GM19240 (cell line): ENCODE results near the gene ZFPM1.
"Not testable (repeated sequence)": the region's sequence is repeated elsewhere in the genome, so short reads cannot be mapped to it uniquely, and the experiment has no call there.

Source experiments
- DNase-seq: peaks from one replicate; pipeline ENCODE4 v3.0.0; 2011; ENCODE audit warnings: low spot score; ENCODE audit not compliant: insufficient read length

ZFPM1 gene

DNA sequence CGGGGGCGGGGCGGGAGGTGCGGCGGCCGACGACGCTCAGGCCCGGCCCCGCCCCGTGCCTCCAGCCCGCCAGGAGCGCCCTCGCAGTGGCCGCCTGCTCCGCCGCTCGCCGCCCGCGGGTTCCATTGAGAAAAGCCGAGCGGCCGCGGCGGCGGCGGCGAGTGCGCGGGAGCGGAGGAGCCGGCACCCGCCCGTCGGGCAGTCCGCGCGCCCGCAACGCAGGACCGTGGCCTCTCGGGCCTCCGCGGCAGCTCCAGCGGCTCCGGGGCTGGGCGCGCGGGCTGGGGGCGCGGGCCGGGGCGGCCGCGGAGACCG, at the start of gene ZFPM1:
ZFPM1 (plus strand) TSS at position 64 of the 315 bp plus-strand sequence. CDS start 359 bp downstream, outside the sequence.
- DNase-seq, result no peak

DNA sequence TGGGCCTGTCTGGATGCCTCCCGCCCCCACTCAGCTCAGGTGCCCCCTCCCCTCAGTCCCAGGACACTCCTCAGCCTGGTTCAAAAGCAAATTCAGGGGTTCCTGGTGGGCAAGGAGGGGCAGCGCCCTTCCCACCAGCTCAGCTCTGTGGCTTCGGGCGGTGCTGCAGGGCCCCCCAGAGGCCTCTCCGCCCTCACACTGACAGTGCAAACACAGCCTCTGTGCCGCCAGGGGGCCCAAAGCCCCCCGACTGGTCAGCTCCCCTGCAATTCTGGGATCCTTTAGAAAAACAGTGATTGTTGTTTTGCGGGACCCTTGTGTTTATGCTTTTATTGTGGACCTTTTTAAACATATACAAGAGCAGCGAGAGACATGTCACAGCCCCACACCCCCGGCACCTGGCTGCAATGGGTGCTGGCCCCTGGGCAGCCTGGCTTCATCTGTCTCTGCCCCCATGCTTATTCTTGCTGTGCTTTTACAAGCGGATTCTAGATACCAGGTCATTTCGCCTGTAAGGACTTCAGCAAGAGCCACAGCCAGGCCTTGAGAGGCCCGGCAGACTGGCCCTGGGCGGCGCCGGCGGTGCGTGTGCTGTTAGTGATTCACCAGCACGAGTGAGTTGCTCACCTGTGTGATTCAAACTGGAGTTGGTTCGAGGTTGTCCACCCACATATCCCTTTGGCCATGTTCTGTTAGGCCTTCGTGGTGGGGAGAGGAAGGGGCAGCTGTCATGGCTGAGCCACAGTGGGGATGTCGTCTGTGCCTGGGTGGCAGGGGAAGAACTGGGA, 49.1 kb upstream of the ZFPM1 start:
- DNase-seq, result no peak

DNA sequence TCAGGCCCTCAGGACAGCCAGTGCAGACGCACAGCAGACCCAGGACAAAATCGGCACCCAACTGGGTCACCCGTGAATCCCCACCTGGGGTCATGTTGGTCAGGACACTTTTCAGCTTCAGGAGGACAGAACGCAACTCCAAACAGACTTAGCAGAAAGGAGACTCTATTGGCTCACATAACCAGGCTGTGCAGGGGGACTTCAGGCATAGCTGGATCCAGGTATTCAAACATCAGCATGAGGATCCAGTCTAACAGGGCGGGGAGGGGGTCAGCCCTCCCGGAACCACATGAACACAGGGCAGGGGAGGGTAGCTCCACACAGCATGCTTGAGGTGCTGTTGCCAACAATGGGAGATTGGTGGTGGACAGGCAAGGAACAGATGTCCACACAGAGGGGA, 48.3 kb upstream of the ZFPM1 start:
- no peak for DNase-seq

DNA sequence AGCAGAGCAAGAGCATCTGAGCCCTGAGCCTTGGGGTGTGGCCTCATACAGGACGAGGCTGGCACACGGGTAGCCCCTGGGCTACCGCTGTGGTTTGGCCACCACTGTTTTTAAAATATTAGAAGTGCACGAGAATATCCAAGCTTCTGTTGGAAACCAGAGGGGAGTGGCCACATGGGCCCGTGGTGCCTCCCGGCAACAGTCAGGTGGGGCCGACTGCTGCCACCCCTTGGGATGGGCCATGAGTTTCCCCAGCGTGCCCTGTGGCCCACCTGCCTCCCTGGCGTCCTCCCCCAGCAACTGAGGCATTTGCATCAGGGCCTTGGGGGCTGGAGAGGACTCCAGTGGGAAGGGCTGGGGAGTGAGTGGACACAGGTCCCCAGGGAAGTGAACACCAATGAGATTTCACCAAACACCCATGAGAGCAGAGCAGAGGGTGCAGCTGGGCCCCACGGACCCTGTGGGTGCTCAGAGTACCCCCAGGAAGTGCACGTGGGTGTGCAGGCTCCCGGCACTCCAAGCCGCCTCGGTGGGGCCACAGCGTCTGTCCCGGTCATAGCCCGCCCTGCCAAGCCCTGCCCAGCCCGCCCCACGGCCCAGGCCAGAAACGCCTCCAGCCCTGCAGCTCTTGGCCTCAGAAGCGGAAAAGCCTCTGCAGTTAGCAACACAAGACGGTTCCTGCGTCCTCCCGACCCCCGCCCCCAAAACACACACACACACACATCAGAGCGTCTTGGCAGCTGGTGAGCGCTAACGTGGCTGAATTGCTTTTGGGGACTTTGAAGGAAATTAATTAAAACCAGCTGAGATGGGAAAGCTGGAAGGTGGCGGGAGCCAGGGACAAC, 47.6 kb upstream of the ZFPM1 start:
- DNase-seq, result no peak

DNA sequence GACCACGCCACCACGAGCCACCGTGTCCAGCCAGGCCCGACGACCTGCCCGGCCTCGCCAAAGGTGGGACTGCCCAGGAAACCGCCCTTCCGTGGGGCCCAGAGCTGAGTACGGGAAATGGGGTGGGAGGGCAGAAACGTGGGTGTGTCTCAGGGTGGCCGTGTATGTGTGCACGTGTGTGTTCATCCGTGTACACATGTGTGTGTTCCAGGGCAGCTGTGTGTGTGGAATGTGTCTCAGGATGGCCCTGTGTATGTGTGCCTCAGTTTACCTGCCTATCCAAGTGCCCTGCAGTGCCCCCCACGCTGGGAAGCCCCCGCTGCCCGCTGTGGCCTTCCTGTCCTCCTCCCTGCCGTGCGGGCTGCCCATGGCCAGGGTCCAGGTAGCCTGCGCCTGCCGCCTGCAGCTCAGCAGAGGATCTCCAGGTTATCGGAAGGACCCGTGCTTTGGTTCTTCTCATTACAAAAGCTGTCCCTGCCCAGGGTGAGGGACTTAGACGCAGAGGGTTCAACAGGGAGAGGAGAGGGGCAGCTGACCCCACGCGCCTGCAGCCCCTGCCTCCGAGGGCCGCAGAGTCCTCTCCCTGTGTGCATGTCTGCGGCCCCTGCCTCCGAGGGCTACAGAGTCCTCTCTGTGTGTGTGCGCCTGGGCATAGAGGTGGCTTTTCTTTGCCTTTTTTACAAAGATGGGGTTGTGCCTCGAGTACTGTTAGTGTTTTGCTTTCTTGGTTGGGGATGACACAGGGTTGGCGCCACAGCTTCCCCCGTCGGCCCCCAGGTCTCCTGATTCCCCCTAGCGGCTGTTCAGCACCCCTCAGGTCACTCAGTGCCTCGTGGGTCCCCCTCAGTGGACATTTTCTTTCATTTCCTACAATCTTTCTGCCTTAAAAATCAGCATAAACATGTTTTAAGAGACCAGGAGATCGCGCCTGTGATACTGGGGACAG, 46.7 kb upstream of the ZFPM1 start:
- DNase-seq, result no peak

DNA sequence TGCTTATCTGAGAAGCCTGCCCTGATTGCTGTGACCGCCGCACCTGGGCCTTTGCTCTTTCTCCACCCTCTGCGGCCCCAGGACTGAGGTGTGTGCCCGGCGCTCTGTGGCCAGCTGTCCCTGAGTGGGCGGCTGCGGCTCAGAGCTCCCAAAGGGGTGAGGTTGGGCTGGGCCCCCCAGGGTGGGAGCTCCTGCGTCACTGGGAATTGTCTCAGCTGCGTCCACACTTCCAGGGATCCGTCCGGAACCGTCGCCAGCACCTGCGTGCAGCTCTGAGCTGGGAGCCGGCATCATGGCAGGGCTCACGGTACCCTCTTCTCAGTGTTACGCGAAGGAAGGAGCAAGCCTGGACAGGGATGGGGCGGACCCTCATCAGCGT, 46.0 kb upstream of the ZFPM1 start:
- DNase-seq, result no peak

DNA sequence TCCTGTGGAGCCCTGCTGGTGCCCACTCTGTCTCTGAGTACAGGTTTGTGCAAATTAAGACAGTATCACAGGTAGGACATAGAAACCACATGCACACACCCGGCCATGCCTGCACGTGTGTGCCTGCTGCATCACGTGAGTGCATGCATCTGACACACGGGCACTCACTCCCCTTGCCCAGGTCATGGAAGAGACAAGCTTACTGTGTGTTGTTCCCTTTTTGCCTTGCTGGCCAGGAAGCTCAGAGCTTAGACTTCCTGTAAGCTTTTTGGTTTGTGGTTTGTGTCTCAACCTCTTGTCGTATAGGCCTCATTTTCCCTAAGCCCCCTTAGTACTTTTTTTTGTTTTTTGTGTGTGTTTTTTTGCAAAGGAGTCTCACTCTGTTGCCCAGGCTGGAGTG, 45.3 kb upstream of the ZFPM1 start:
- DNase-seq, result no peak

DNA sequence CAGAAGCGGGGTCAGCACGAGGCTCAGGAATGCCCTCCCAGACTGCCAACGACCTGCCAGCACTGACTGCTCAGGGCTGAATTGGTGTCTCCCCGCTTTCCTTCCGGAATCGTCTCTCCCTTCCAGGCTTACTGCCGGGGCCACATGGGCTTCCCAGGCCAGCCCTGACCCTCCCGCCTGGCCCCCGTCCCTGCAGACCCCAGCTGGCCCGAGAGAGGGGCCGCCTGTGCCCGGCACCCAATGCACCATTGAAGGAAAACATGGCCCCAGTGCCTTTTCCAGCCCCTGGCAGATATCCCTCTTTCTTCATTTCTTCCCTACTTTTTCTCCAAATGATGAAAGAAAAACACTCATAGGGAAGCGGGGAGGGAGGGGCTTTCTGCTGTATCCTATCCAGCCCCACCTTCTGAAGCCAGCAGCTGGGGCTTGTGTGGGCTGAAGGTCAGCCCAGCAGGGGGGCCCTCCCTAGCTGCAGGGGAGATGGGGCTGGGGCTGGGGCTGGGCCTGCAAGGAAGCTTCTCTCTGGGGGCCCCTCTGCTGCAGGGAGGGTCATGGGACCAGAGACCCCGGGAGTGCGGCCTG, 44.4 kb upstream of the ZFPM1 start:
- no peak for DNase-seq

DNA sequence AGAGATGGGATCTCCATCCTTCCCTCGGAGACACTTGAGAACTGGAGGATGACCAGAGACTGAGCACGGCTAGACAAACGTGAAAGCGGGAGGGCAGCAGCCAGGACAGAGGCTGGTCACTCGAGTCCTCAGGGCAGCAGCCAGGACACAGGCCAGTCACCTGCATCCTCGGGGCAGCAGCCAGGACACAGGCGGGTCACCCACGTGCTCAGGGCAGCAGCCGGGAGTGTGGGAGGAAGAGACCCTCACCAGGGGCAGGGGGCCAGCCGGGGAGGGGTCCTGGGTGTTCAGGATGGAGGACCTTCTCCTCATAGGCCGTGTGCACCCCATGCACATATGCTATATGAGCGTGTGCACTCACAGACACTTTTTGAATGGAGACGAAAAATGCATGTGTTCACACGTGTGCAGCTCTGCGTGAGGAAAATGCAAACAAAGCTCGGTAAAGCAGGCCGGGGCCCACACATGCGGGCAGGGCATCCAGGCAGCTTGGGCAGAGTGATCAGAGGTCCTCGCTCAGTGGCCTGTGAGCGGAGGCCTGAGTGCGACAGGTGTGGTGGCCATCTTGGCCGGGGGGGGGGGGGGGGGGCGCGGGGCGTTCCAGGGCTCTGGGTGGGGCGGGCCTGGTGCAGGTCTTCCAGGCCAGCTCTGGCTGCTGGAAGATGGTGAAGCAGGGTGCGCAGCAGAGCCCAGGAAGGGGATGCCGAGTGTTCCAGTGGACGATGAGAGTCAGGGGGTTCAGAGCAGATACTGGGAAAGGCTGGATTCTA, 43.6 kb upstream of the ZFPM1 start:
- no peak for DNase-seq

DNA sequence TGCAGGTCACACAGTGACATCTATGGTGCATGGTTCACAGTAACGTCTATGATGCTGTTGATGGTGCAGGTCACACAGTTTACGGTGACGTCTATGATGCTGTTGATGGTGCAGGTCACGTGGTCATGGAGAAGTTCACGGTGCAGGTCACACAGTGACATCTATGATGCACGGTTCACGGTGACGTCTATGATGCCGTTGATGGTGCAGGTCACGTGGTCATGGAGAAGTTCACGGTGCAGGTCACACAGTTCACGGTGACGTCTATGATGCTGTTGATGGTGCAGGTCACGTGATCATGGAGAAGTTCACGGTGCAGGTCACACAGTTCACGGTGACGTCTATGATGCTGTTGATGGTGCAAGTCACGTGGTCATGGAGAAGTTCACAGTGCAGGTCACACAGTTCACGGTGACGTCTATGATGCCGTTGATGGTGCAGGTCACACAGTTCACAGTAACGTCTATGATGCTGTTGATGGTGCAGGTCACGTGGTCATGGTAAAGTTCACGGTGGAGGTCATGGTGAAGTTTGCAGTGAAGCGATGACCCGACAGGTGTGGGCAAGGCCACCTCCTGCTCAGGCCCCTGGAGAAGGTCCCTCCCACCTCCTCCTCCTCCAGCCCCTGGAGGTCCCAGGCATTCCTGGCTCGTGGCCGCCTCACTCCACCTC, 42.6 kb upstream of the ZFPM1 start:
- DNase-seq, result not testable (repeated sequence)

DNA sequence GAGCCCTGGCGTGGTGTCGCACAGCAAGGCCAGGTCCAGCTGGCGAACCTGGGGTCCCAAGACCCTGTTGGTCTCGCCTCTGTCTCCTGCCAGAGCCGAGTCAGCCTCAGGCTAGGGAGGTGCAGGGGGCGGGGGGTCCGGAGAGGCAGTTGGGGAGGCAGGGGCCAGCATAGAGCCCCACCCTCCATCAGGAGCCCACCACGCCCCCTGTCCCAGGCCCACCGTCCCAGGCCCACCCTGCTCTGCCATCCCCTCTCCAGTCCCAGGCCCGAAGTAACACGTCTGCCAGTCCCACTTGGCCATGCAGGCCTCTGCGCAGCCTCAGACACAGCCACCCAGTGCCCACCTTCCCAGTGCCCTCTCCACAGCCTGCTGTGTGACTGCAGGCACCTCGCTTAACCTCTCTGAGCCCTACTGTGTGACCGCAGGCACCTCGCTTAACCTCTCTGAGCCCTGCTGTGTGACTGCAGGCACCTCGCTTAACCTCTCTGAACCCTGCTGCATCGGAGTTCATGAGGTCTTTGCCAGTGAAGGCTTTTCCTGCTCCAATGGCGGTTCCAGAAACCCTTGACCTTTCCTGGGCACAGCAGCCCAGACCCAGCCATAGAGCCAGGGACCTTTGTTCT, 41.0 kb upstream of the ZFPM1 start:
- DNase-seq, result no peak

DNA sequence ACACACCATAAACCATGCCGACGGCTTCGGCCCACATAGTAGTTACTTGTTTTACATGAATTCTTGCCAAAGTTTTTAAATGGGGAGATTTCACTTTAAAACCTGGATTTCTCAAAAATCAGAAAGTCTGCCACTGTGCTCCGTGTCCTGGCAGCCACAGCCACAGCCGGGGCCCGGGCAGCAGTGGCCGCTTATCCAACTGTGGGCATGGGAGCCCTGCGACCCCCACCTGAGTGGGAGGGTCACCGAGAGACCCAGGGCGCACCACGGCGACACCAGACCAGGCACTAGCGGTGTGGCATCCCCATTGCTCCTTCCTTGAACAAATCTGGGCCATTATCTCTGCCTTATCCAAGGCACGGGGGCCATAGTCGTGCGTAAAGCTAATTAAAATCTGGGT, 40.3 kb upstream of the ZFPM1 start:
- no peak for DNase-seq

DNA sequence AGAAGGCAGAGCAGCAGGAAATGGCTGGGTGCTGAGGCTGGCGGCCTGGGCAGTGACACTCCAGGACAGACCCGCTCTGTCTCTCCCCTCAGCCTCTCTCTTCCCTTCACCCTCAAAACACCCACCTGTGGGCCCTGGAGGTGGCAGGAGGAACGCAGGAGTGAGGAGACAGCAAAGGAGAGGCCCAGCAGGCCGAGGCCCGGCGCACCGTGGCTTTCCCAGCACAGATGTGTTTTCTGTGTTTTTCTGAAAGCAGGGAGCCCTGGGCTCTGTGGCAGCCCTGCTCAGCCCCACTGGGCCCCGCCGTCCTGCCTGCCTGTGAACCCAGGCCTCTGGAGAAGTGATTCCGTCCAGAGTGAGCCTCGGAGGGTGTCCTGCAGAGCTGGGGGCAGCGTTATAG, 39.8 kb upstream of the ZFPM1 start:
- no peak for DNase-seq

DNA sequence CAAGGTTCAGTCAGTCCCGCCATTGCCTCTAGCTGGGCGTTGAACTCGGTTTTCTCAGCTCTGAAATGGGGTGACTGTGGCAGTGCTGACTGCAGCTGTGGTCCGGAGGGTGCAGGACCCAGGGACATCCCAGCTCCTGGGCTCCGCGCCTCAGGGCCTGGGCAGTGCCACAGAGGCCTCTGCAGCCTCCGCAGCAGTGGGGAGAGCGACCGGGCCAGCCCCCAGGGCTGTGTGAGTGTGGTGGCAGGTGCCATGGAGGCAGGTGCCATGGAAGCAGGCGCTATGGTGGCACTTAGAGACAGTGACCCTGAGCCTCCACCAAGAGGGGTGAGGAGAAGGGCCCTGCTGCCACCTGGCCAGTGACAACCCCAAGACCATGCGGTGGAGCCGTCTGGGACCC, 39.4 kb upstream of the ZFPM1 start:
- DNase-seq, result no peak

DNA sequence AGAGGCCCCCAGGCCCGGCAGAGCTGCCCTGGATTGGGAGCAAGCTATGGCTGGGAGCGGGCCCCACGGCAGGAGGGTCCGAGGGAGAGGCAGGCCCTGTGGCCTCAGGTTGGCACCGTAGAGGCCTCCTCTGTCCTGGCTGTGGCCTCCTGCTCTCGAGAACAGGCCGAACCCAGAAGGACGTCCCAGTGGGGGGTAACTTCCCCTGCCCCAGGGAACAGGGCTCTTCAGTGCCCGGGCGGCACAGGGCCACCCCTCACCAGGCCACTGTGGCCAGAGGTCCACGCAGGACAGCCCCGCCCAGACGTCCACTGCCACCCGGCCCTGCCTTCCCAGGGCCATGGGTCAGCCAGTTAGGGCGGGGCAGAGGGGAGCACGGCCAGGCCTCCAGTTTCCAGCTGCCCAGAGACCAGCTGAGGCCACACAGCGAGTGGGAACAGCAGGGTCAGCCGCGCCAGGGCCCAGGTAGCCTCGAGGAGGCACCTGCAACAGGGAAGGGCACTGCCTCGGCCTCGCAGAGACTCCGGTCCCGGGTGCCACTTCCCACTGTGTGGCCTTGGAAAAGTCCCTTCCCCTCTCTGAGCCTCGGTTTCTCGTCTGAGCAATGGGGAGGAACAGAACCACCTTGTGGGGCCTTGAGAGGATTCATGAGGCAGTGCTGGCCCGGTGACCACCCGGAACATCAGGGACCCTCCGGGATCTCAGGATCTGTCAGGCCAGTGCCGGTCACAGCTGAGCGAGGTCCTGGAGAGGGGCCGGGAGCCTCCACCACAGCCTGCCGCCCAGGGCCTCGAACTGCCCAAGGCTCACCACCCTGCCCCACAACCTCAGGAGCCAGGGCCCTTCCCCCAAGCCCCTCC, 38.3 kb upstream of the ZFPM1 start:
- no peak for DNase-seq

DNA sequence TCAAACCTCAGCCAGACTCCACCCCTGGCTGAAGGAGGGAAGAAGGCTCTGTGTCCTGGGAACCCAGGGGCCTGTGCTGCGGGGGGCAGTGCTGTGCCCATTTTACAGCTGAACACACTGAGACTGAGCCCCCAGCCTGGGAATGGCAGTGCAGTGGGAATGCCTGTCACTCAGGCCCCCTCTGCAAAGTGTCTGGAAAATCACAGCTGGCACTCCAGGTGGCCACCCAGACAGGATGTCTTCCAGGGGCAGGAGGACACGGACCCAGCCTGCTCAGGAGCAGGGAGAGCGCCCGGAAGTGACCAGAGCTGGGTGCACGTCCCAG, 37.7 kb upstream of the ZFPM1 start:
- no peak for DNase-seq

DNA sequence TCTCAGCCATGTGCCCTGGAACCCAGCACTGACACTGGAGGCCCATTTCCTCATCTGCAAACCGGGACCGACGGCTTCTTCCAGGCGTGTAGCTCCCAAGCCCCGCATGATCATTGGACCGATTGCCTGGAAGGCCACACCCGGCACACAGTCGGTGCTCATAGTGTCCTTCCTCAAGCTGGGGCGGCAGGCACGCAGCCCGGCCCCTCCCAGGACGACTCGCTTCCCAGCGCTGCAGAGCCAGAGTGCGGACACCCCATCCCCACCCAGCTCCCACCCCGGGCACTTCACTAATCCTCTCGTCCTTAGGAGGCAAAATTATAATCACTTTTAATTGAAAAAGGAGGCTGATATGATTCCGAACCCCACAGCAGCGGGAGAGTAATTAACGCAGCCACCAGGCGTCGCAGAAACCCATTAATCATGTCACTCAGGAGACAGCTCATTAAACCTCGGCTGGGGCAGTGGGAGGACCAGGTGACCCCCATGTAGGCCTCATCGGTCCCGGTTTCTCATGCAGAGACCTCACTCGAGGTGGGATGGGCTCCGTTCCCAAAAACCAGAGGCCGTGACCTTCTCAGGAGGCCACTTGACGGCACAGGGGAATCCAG, 37.3 kb upstream of the ZFPM1 start:
- no peak for DNase-seq

DNA sequence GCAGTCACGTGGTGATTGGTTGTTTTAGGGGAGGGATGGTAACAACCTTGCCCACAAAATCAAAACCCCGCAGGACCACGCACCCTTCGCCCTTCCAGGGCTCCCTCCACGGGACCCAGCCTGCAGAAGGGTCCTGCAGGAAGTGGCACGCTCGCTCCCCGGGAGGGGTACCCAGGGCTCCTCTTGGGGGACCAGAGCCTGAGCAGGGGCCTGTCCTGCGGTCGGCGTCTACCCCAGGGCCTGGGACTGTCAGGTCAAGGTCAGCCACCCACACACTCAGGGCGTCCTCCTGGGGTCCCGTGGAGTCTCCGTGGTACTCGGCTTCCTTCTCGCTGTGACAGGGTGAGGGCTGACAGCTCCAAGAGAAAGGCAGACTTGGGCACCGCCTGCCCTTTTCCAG, 36.4 kb upstream of the ZFPM1 start:
- DNase-seq, result no peak
